ENCODE measurements around the gene SSBP2.

- TF ChIP-seq POLR2AphosphoS5 (IDR thresholded peaks at IDR 0.05; ENCODE audit: low read depth, low read length) (no peak), REST (IDR thresholded peaks at IDR 0.05; ENCODE audit: insufficient read depth in 1 of 2, low read depth in 2 of 2, low read length in 2 of 2) (no peak), TAF1 (IDR thresholded peaks at IDR 0.05; ENCODE audit: borderline replicate concordance, insufficient read depth, low read length) (no peak), SIN3A (IDR thresholded peaks at IDR 0.05; ENCODE audit: borderline replicate concordance, insufficient read depth, low read length) (no peak), FOXP2 (optimal IDR thresholded peaks at IDR 0.05; ENCODE audit: borderline replicate concordance, extremely low read depth, extremely low read length, insufficient read depth) (no peak)
Measured at GRCh38 chr5:81608976-81609375, 141.9 kb downstream of the SSBP2 start.

Measured in PFSK-1 (cell line).